GM21737 (cell line): ENCODE results near the gene CLGN.

Experiments used
- ATAC-seq: cut with Tn5 transposase; IDR thresholded peaks from one replicate; pipeline ENCODE4 v1.9.1; 2021; ENCODE audit warnings: mild to moderate bottlenecking, moderate library complexity; ENCODE audit not compliant: unreplicated experiment

Gene CLGN

GRCh38 chr4:140382732-140383131, 44.7 kb downstream of the CLGN start:
- ATAC-seq: no peak

GRCh38 chr4:140374130-140374477, 53.3 kb downstream of the CLGN start:
- ATAC-seq: no peak

GRCh38 chr4:140373328-140374129, 53.9 kb downstream of the CLGN start, which contains the start of gene SCOC:
TSS of gene SCOC (plus strand) at chr4:140373646. CDS start at chr4:140379171, 5,525 bp downstream.
- ATAC-seq: peak; percentile 94

- ATAC-seq: peak; percentile 51
Measured at GRCh38 chr4:140372751-140373327, 54.6 kb downstream of the CLGN start.

- no peak for ATAC-seq
Measured at GRCh38 chr4:140368686-140369085, 58.8 kb downstream of the CLGN start.

- ATAC-seq: no peak
Measured at GRCh38 chr4:140367738-140368137, 59.7 kb downstream of the CLGN start.

- ATAC-seq: no peak
Measured at GRCh38 chr4:140363558-140363957, 63.9 kb downstream of the CLGN start.

- no peak for ATAC-seq
Measured at GRCh38 chr4:140363051-140363450, 64.4 kb downstream of the CLGN start.

- no peak for ATAC-seq
Measured at GRCh38 chr4:140361099-140361498, 66.3 kb downstream of the CLGN start.

- peak; percentile 91 for ATAC-seq
Measured at GRCh38 chr4:140359562-140360427, 67.7 kb downstream of the CLGN start.

- ATAC-seq: no peak
Measured at GRCh38 chr4:140358281-140358680, 69.2 kb downstream of the CLGN start.

- ATAC-seq: no peak
Measured at GRCh38 chr4:140357868-140358267, 69.6 kb downstream of the CLGN start.

- no peak for ATAC-seq
Measured at GRCh38 chr4:140355288-140355687, 72.2 kb downstream of the CLGN start.

GRCh38 chr4:140353786-140354185, 73.7 kb downstream of the CLGN start:
- no peak for ATAC-seq

GRCh38 chr4:140351093-140352075, 76.1 kb downstream of the CLGN start:
- no peak for ATAC-seq

GRCh38 chr4:140349816-140350215, 77.6 kb downstream of the CLGN start:
- no peak for ATAC-seq

GRCh38 chr4:140346136-140346535, 81.3 kb downstream of the CLGN start:
- ATAC-seq: no peak

GRCh38 chr4:140344621-140345020, 82.8 kb downstream of the CLGN start:
- no peak for ATAC-seq

- no peak for ATAC-seq
Measured at GRCh38 chr4:140344101-140344500, 83.3 kb downstream of the CLGN start.

GRCh38 chr4:140343303-140343702, 84.1 kb downstream of the CLGN start:
- peak; percentile 94 for ATAC-seq
